ENCODE results near the gene SLC51B. TPM values are rescaled to one million over a fixed set of nuclear protein-coding genes. Genes with fewer than 3 reads are reported as not detected.

The SLC51B gene
- total and polyA plus RNA-seq, 9 of the 15 experiments (the other 6 are each of a cell fraction or from before 2014, with no cell fraction given): not detected

DNA sequence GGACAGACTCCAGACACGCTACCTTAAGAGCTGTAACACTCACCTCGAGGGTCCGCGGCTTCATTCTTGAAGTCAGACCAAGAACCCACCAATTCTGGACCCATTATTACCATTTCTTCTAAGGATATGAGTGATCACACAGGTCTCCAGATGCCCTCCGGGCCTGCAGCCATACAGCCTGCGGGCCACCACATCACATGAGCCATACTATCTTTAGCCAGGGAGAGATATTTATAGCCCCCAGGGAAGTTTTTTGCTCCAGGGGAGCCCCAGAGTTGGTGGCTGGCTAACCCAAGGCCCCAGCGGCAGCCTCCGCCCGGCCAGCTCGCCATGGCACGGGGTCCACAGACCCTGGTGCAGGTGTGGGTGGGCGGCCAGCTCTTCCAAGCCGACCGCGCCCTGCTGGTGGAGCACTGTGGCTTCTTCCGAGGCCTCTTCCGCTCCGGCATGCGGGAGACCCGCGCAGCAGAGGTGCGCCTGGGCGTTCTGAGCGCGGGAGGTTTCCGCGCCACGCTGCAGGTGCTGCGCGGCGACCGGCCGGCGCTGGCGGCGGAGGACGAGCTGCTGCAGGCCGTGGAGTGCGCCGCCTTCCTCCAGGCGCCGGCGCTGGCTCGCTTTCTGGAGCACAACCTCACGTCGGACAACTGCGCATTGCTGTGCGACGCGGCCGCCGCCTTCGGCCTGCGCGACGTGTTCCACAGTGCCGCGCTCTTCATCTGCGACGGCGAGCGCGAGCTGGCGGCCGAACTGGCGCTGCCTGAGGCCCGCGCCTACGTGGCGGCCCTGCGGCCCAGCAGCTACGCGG, 31.5 kb downstream of the SLC51B start, which contains the start of gene KBTBD13 (continued):
- TF ChIP-seq, protein P1, sequence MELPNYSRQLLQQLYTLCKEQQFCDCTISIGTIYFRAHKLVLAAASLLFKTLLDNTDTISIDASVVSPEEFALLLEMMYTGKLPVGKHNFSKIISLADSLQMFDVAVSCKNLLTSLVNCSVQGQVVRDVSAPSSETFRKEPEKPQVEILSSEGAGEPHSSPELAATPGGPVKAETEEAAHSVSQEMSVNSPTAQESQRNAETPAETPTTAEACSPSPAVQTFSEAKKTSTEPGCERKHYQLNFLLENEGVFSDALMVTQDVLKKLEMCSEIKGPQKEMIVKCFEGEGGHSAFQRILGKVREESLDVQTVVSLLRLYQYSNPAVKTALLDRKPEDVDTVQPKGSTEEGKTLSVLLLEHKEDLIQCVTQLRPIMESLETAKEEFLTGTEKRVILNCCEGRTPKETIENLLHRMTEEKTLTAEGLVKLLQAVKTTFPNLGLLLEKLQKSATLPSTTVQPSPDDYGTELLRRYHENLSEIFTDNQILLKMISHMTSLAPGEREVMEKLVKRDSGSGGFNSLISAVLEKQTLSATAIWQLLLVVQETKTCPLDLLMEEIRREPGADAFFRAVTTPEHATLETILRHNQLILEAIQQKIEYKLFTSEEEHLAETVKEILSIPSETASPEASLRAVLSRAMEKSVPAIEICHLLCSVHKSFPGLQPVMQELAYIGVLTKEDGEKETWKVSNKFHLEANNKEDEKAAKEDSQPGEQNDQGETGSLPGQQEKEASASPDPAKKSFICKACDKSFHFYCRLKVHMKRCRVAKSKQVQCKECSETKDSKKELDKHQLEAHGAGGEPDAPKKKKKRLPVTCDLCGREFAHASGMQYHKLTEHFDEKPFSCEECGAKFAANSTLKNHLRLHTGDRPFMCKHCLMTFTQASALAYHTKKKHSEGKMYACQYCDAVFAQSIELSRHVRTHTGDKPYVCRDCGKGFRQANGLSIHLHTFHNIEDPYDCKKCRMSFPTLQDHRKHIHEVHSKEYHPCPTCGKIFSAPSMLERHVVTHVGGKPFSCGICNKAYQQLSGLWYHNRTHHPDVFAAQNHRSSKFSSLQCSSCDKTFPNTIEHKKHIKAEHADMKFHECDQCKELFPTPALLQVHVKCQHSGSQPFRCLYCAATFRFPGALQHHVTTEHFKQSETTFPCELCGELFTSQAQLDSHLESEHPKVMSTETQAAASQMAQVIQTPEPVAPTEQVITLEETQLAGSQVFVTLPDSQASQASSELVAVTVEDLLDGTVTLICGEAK (IDR thresholded peaks at IDR 0.05): no peak
- TF ChIP-seq, protein P1 (CRISPR knock-in tag; IDR thresholded peaks at IDR 0.05): no peak
- TF ChIP-seq, protein P2, sequence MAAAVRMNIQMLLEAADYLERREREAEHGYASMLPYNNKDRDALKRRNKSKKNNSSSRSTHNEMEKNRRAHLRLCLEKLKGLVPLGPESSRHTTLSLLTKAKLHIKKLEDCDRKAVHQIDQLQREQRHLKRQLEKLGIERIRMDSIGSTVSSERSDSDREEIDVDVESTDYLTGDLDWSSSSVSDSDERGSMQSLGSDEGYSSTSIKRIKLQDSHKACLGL (CRISPR knock-in tag; IDR thresholded peaks at IDR 0.05; ENCODE audit: borderline replicate concordance, poor library complexity, severe bottlenecking): no peak
